KOPT-K1 (cell line): ENCODE measurements around the gene ASH1L.
"Not testable (repeated sequence)": the region's sequence is repeated elsewhere in the genome, so short reads cannot be mapped to it uniquely, and the experiment has no call there.

ENCODE experiments used
- H3K27ac ChIP-seq: fragments of 200-600 bp; sonication (generic); 2 replicates; pipeline ENCODE4 v1.5.1; 2016; ENCODE audit warnings: antibody characterized with exemption, mild to moderate bottlenecking, low read depth, low read length; ENCODE audit not compliant: poor library complexity, severe bottlenecking
- H3K36me3 ChIP-seq: fragments of 200-600 bp; sonication (generic); 2 replicates; pipeline ENCODE4 v1.5.1; 2017; ENCODE audit warnings: antibody characterized with exemption, mild to moderate bottlenecking, low read length, moderate library complexity; ENCODE audit not compliant: insufficient read depth
- H3K9me3 ChIP-seq: fragments of 200-600 bp; sonication (generic); 2 replicates; pipeline ENCODE4 v1.5.1; 2017; ENCODE audit warnings: antibody characterized with exemption, low read length, mild to moderate bottlenecking; ENCODE audit not compliant: insufficient read depth, poor library complexity, severe bottlenecking

Gene ASH1L

DNA sequence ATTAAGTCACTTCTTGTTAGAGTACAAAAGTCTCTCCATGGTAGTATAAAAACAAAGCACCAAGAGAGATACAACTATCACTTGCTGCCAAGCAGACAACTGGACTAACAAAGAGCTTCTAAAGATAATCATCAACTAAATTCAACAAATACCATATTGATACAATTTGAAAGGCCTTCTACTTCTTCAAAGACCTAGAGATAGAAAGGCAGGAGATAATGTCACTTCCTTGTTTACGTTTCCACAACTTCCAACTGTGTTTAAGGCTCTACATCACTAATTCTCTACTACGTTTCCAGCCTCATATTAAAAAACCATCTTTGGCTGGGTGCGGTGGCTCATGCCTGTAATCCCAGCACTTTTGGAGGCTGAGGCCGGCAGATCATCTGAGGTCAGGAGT lies 104.5 kb downstream of the ASH1L start:
- no peaks in the 10 kb centered on the region for H3K9me3 ChIP-seq
- H3K27ac ChIP-seq: no peak overlapping the region
- peaks cover 76% of the 10 kb centered on the region for H3K36me3 ChIP-seq

DNA sequence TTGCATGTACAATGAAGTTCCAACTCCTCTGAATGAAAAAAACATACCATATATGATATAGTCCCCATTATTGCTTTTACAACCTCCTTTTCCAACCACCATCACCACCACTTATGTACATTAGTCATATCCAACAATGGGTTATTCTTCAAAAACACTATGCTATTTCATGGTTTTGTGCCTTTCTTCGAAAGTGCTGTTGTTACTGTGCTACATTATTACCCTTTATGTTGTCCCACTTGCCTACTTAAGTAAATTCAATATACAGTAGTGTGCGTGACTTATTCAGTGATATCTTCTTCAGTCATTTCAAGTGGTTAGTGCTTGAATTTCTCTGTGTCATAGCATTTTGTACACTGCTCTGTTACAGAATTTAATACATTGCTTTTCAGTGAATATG lies 105.3 kb downstream of the ASH1L start:
- H3K36me3 ChIP-seq: peaks cover 77% of the 10 kb centered on the region
- H3K9me3 ChIP-seq: no peaks in the 10 kb centered on the region
- H3K27ac ChIP-seq: no peak overlapping the region

DNA sequence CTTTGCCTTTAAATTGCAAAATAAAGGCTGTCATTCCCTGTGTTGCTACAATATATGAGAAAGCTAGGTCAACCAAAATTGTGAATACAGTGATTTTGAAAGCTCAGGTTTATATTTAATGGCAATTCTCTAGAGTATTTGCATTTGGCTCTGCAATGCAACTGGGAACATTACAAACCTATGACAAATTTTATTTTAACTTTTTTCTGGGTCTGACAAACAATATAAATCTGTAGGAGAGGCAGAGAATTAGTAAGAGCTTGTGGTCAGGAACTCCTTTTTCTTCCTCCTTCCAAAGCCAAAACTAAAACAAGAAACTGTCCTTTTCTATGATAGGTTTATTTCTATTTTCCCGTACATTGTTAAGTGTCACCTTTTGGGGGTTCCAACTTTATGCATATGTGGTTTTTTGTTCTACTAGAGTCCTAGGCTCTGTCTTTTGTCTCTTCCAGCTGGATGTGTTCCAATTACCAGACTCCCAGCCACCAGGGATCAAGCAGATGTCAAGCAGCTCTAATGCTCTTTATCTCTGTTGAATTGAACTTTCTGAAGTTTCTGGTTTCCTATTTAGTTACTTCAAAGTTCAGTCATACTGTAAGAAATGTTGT lies 106.9 kb downstream of the ASH1L start:
- Histone ChIP-seq H3K9me3 (no peaks in the 10 kb centered on the region), H3K36me3 (peaks cover 74% of the 10 kb centered on the region), H3K27ac (no peak overlapping the region)

DNA sequence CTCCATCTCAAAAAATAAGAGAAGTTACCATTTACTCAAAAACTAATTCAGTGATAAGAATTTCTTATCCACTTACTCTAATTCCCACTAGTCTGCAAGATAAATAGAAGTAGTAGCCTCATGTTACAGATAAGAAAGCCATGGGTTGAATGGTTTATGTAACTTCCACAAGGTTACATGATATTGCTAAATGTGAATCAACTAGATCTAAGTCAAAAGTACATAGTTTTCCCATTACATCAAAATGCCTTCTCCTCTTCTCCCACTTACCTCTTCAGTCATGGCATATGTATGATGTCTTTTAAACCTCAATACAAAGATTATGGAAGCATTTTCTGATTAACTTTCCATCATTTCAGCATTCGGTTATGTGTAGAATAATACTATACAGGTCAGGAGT lies 108.5 kb downstream of the ASH1L start:
- H3K9me3 ChIP-seq: no peaks in the 10 kb centered on the region
- no peak overlapping the region for H3K27ac ChIP-seq
- H3K36me3 ChIP-seq: peaks cover 79% of the 10 kb centered on the region

DNA sequence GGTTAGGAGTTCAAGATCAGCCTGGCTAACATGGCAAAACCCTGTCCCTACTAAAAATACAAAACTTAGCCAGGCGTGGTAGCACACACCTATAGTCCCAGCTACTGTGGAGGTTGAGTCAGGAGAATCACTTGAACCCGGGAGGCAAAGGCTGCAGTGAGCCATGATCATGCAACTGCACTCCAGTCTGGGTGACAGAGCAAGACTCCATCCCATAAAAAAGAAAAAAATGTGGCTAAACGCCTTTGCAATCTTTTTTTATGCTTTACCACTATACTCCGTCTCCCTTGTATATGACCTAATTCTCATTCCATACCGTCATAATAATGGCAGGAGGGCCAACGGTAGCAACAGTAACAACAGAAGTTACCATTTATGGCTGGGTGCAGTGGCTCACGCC lies 109.5 kb downstream of the ASH1L start:
- Histone ChIP-seq H3K36me3 (peaks cover 78% of the 10 kb centered on the region), H3K9me3 (no peaks in the 10 kb centered on the region), H3K27ac (no peak overlapping the region)

DNA sequence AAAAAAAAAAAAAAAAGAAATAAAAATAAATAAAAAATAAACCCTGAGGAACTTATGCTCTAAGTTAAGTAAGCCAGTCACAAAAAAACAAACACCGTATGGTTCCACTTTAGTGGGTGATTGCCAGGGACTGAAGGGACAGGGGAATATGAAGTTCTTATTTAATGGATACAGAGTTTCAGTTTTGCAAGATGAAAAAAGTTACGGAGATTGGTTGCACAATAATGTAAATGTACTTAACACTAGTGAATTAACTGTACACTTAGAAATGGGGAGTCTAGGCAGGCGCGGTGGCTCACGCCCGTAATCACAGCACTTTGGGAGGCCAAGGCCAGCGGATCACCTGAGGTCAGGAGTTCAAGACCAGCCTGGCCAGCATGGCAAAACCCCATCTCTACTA lies 111.4 kb downstream of the ASH1L start:
- Histone ChIP-seq H3K9me3 (no peaks in the 10 kb centered on the region), H3K27ac (no peak overlapping the region), H3K36me3 (peaks cover 79% of the 10 kb centered on the region)

DNA sequence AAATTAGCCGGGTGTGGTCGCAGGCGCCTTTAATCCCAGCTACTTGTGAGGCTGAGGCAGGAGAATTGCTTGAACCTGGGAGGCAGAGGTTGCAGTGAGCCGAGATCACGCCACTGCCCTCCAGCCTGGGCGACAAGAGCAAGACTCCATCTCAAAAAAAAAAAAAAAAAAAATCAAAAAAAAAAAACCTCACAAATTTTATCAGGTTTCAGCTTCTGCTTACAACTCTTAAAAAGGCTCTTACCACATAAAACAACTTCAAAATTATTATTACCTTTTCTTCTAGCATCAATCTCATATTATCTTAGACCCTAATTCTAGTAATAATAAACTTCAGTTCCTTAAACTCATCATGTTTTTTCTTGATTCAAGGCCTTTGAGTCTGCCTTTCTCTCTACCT lies 120.2 kb downstream of the ASH1L start:
- H3K9me3 ChIP-seq, H3K27ac ChIP-seq: not testable (repeated sequence)
- H3K36me3 ChIP-seq: peaks cover 24% of the 10 kb centered on the region

DNA sequence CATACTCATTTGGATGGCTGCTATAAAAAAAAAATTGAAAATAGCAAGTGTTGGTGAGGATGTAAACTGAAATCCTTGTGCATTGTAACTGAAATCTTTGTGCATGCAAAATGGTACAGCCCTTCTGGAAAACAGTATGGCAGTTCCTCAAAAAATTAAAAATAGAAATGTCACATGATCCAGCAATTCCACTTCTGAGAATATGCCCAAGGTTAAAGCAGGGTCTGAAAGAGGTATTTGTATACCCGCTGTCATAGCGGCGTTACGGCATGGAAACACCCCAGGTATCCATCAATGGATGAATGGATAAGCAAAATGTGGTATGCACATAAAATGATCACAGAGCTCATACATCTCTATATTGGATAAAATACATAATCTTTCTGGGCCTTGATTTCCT lies 125.2 kb downstream of the ASH1L start:
- Histone ChIP-seq H3K27ac (no peak overlapping the region), H3K36me3 (peaks cover 59% of the 10 kb centered on the region), H3K9me3 (no peaks in the 10 kb centered on the region)

DNA sequence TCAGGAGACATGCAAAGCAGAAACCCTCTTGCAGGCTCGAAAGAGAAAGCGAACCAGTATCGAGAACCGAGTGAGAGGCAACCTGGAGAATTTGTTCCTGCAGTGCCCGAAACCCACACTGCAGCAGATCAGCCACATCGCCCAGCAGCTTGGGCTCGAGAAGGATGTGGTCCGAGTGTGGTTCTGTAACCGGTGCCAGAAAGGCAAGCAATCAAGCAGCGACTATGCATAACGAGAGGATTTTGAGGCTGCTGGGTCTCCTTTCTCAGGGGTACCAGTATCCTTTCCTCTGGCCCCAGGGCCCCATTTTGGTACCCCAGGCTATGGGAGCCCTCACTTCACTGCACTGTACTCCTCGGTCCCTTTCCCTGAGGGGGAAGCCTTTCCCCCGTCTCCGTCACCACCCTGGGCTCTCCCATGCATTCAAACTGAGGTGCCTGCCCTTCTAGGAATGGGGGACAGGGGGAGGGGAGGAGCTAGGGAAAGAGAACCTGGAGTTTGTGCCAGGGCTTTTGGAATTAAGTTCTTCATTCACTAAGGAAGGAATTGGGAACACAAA lies 128.7 kb downstream of the ASH1L start:
- Histone ChIP-seq H3K9me3 (peaks cover 13% of the 10 kb centered on the region), H3K36me3 (peaks cover 91% of the 10 kb centered on the region)
- H3K27ac ChIP-seq: not testable (repeated sequence)

DNA sequence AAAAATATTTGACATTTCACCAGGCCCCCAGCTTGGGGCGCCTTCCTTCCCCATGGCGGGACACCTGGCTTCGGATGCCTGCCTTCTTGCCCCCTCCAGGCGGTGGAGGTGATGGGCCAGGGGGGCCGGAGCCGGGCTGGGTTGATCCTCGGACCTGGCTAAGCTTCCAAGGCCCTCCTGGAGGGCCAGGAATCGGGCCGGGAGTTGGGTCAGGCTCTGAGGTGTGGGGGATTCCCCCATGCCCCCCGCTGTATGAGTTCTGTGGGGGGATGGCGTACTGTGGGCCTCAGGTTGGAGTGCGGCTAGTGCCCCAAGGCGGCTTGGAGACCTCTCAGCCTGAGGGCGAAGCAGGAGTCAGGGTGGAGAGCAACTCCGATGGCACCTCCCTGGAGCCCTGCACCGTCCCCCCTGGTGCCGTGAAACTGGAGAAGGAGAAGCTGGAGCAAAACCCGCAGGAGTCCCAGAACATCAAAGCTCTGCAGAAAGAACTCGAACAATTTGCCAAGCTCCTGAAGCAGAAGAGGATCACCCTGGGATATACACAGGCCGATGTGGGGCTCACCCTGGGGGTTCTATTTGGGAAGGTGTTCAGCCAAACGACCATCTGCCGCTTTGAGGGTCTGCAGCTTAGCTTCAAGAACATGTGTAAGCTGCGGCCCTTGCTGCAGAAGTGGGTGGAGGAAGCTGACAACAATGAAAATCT lies 129.3 kb downstream of the ASH1L start:
- peaks cover 14% of the 10 kb centered on the region for H3K9me3 ChIP-seq
- H3K36me3 ChIP-seq: peaks cover 86% of the 10 kb centered on the region
- not testable (repeated sequence) for H3K27ac ChIP-seq

DNA sequence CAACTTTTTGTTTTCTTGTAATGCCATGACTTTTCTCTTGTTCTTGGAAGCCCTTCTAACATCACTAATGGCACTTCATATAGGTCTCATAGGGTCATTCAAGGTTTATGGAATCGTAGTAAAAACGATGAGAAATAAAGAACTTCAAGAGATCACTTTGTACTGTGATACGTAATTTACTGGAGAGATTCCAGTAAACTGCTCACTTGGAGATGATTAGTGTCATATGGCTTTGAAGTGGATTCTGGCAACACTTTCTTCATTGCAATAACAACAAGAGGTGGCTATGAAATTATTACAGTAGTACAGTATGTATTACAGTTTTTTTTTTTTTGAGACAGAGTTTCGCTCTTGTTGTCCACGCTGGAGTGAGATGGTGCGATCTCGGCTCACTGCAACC lies 138.5 kb downstream of the ASH1L start:
- Histone ChIP-seq H3K36me3 (peaks cover 25% of the 10 kb centered on the region), H3K27ac (no peak overlapping the region), H3K9me3 (peaks cover 3% of the 10 kb centered on the region)

DNA sequence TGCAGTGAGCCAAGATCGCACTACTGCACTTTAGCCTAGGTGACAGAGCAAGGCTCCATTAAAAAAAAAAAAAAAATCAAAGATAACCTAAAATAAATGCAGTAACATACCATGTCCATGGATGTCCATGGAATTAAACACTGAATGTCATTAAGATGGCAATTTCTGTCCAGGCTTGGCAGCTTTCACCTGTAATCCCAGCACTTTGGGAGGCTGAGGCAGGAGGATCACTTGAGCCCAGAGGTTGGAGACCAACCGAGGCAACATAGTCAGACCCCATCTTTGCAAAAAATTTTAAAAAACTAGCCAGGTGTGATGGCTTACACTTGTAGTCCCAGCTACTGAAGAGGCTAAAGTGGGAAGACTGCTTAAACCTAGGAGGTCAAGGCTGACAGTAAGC lies 141.8 kb downstream of the ASH1L start:
- Histone ChIP-seq H3K27ac (no peak overlapping the region), H3K36me3 (peaks cover 26% of the 10 kb centered on the region), H3K9me3 (no peaks in the 10 kb centered on the region)

DNA sequence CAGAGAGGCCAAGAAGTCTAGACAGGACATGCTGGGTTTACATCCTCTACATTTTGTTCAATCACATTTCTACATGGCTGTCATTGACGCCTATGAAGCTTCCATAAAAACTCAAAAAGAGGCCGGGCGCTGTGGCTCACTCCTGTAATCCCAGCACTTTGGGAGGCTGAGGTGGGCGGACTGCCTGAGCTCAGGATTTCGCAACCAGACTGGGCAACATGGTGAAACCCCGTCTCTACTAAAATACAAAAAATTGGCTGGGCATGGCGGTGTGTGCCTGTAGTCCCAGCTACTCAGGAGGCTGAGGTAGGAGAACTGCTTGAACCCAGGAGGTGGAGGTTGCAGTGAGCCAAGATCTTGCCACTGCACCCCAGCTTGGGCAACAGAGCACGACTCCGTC lies 150.8 kb downstream of the ASH1L start:
- not testable (repeated sequence) for H3K27ac ChIP-seq, H3K9me3 ChIP-seq
- peaks cover 75% of the 10 kb centered on the region for H3K36me3 ChIP-seq

DNA sequence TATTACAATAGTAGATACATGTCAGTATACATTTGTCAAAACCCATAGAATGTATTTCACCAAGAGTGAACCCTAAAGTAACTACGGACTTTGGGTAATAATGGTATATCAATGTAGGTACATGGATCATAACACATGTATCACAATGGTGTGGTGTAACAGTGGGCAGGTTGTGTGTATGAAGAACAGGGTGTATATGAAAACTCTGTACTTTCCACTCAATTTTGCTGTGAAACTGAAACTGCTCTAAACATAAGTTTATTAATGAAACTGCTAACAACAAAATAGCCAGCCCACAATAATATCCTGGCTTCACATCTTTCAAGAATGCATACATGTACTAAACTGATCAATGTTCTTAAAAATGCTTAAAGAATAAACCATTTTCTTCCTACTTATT lies 151.7 kb downstream of the ASH1L start:
- no peaks in the 10 kb centered on the region for H3K9me3 ChIP-seq
- no peak overlapping the region for H3K27ac ChIP-seq
- peaks cover 82% of the 10 kb centered on the region for H3K36me3 ChIP-seq

DNA sequence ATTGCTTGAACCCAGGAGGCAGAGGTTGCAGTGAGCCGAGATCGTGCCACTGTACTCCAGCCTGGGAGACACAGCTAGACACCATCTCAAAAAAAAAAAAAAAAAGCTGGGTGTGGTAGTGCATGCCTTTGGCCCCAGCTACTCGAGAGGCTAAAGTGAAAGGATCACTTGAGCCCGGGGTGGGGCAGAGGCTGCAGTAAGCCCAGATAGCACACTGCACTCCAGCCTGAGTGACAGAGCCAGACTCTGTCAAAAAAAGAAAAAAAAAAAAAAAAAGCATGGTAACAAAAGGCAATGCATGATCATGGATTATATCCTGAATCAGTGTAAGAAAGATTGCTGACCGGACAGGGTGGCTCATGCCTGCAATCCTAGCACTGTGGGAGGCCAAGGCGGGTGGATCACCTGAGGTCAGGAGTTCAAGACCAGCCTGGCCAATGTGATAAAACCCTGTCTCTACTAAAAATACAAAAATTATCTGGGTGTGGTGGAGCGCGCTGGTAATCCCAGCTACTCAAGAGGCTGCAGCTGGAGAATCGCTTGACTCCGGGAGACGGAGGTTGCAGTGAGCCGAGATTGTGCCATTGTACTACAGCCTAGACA lies 165.6 kb downstream of the ASH1L start:
- Histone ChIP-seq H3K36me3 (peaks cover 76% of the 10 kb centered on the region), H3K9me3 (peaks cover 2% of the 10 kb centered on the region), H3K27ac (no peak overlapping the region)
